GM19023 (cell line): ENCODE results near the gene FYN.
"Not testable (repeated sequence)": the region's sequence is repeated elsewhere in the genome, so short reads cannot be mapped to it uniquely, and the experiment has no call there.

ENCODE experiments used
- ATAC-seq: cut with Tn5 transposase; IDR thresholded peaks from one replicate; pipeline ENCODE4 v1.9.1; 2021; ENCODE audit warnings: mild to moderate bottlenecking, moderate library complexity; ENCODE audit not compliant: unreplicated experiment

Gene FYN

DNA sequence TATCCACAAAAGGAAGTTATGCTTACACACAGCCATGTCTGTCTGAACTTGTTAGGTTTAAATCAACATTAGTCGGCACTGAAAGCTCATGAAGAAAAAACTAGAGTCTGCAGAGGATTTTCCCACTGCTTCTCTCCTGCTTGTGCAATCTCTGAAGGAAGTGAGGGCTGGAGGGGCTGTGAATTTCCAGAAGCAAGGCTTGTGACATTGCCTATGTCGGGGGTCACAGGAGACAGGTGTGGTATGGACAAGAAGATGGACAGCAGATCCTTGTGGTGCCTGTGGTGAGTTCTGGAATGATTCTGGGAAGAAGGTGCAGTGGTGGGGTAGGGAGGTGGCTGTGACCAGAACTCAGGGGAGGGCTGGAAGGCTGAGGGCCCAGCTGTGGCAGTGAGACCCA, 183.3 kb downstream of the FYN start:
- ATAC-seq: no peak

DNA sequence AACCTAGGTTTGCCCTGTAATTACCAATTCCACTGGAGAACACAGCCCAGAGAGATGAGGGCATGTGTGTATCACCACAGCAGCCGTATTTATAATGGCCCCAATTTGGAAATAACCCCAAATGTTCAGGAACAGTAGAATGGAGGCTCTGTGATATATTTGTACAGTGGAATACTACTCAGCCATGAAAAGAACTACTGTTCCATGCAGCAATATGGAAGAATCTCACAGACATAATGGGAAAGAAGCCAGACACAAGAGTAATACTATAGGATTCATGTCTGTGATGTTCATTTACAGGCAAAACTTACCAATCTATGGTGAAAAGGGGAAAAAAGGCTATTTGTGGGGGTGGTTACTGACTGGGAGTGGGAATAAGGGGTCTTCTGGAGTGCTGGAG, 183.8 kb downstream of the FYN start:
- ATAC-seq: no peak

GRCh38 chr6:111688331-111688730, 184.9 kb downstream of the FYN start:
- ATAC-seq: no peak

DNA sequence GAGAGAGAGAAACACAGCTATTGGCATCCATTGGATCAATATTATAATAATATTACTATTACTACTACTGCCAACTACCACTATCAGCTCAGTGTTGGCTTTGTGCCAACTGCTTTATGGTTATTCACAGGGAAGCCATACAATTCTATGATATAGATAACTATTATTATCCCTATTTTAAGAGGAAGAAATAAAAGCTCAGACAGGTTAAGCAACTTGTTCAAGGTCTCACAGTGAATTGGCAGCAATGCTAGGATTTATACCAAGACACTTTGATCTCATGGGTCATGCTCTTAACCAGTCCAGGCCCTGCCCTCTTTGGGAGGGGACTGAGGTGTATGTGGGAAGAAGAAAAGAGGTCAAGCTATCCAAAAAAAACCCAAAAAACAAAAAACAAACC, 185.6 kb downstream of the FYN start:
- no peak for ATAC-seq

- no peak for ATAC-seq
Measured at GRCh38 chr6:111686932-111687266, 186.4 kb downstream of the FYN start.

- no peak for ATAC-seq
Measured at GRCh38 chr6:111686249-111686931, 186.9 kb downstream of the FYN start.

GRCh38 chr6:111685526-111685925, 187.7 kb downstream of the FYN start:
- no peak for ATAC-seq

GRCh38 chr6:111685058-111685457, 188.2 kb downstream of the FYN start:
- ATAC-seq: no peak

- no peak for ATAC-seq
Measured at GRCh38 chr6:111683749-111684267, 189.4 kb downstream of the FYN start.

DNA sequence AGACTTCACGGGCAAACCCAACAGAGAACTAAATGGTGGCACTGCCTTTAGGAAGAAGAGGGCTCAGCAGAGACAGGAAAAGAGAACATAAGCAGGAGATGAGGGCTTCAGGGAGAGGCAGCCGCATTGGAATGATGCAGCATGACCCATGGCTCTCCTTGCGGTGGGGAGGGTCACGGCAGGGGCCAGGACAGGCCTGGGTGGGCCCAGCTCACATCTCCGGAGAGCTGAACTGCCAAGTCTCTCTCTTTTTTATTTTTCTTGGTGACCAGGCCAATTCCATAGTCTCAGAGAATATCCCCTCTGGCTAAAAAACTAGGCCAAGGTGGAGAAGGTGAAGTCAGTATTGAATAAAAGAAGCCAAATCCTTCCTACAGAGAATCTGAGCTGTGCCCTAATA, 190.1 kb downstream of the FYN start:
- no peak for ATAC-seq

DNA sequence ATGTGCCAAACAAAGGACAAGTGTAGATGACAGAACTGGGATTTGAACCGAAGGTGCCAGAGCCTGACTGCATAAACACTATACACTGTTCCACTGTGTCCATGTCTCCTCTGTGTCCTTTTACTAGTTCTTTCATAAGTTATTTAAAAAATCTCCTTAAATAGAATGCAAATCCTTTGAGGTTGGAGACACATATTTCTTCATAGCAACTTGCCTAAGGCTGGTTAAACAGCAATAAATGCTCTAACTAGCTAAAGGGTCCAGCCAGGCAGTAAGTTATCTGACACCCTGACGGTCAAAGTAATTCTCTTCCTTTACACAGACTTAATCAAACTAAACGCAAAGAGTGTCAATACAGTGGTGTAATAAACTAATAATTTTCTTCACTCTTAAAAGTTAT, 191.4 kb downstream of the FYN start:
- ATAC-seq: no peak

GRCh38 chr6:111680811-111681609, 192.2 kb downstream of the FYN start:
- not testable (repeated sequence) for ATAC-seq

- no peak for ATAC-seq
Measured at GRCh38 chr6:111680015-111680712, 193.1 kb downstream of the FYN start.

DNA sequence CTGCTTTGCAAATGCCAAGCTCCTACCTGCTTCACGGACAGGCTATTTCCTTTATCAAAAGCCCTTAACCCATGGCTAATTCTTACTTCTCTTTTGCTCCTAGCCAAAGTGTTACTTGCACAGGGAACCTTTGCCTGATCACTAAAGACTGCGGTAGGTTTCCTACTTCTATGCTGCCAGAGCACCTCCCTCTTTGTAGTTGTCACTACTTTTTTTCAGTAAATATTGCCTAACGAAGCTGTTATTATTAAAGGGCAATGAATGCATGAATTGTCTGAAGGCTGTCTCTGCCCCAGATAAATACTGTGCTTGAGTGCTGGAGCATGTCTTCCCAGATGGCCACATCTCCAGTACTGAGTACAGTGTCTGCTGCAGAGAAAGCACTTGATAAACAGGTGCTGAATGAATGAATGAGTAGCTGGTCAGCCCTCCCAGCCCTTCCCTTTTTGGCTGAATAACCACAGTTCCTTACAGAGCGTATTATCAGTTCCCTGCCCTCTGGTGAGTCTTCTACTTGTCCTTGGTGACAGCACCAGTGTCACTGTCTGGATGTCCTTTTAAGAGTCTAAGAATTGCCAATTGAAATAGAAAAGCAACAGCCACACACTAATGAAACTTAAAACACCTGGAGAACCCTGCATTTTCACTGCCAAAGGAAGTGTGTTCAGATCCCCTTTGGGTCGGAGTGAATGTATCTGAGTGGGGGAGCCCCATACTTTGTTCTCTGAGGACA, 194.0 kb downstream of the FYN start:
- ATAC-seq: no peak

GRCh38 chr6:111677249-111677990, 195.8 kb downstream of the FYN start:
- no peak for ATAC-seq

- no peak for ATAC-seq
Measured at GRCh38 chr6:111676383-111676782, 196.9 kb downstream of the FYN start.

- no peak for ATAC-seq
Measured at GRCh38 chr6:111674883-111675282, 198.4 kb downstream of the FYN start.

DNA sequence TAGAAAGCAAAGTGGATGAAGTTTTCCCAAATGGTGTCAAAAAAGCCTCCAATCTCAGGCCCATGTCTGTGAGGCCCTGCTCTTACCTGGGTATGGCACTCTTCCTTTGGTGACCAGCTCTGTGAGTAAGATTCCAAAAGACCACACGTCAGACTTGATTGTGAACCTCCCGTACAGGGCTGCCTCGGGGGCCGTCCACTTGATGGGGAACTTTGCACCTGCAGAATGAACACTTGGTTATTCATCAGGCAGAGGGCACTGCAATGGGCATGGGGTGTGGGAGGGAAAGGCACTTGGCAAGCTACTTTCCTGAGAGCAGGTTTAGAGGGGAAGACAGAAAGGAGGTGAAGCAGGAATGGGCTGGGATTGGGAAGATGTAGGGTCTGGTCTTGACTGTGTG, 198.8 kb downstream of the FYN start:
- ATAC-seq: no peak

GRCh38 chr6:111673937-111674336, 199.3 kb downstream of the FYN start:
- no peak for ATAC-seq

GRCh38 chr6:111673532-111673931, 199.7 kb downstream of the FYN start:
- ATAC-seq: no peak
